ENCODE data around the gene KRT16. TPM values are rescaled to one million over a fixed set of nuclear protein-coding genes. Genes with fewer than 3 reads are reported as not detected.

The KRT16 gene
- total and polyA plus RNA-seq, 10 of the 15 experiments (the other 5 are each of a cell fraction or from before 2014, with no cell fraction given) = 0.07 TPM; not detected in 9

GRCh38 chr17:41600318-41600717 is 12.2 kb downstream of the KRT16 start:
- WGBS (ENCODE audit: insufficient coverage, insufficient replicate concordance, low lambda C conversion rate, missing lambda C conversion rate) = 15% methylated on average over 4 of the region's 4 CpGs
- Histone ChIP-seq H3K4me3 (no peak overlapping the region), H3K9me3 (replicated peaks; ENCODE audit: control insufficient read depth, insufficient read depth, low read length) (no peaks in the 10 kb centered on the region), H3K27ac (ENCODE audit: control insufficient read depth, insufficient read depth) (no peak overlapping the region), H3K9ac (ENCODE audit: control insufficient read depth, insufficient read depth, low read length) (no peak overlapping the region), H3K4me2 (ENCODE audit: control insufficient read depth, insufficient read depth) (no peak overlapping the region), H3K36me3 (ENCODE audit: control insufficient read depth in 2 of 2, insufficient read depth in 2 of 2, low read length in 1 of 2) (no peaks in the 10 kb centered on the region), H4K20me1 (ENCODE audit: control insufficient read depth, insufficient read depth) (no peaks in the 10 kb centered on the region), H3K4me1 (ENCODE audit: control insufficient read depth, insufficient read depth, low read length) (no peaks in the 10 kb centered on the region), H2AFZ (ENCODE audit: control insufficient read depth, low read depth, low read length) (no peak overlapping the region), H3K27me3 (replicated peaks in 1 of 2; ENCODE audit: control insufficient read depth in 2 of 2, insufficient read depth in 2 of 2, low read length in 1 of 2) (no peaks in the 10 kb centered on the region; a peak in 1 of 4 replicates), H3K79me2 (ENCODE audit: control insufficient read depth, insufficient read depth, low read length) (no peaks in the 10 kb centered on the region)
- ATAC-seq (no peak), FAIRE-seq (no peak), DNase-seq (ENCODE audit: low read depth, low spot score) (no peak)
- intact Hi-C loops (cut with micrococcal nuclease; ENCODE audit: unreplicated experiment) (no loop called here), in situ Hi-C loops (cut with MboI) (no loop called here)
- ChIA-PET CTCF (no interaction called here), SMC1A (ENCODE audit: uncharacterized antibody, unreplicated experiment) (interaction anchor here (1.1 kb wide), 1 partner anchor 63 kb away, joined by 3 read pairs; no protein-coding TSS in a partner anchor), RAD21 (ENCODE audit: unreplicated experiment) (no interaction called here), POLR2A (no interaction called here)
- TF ChIP-seq CHD1 (IDR thresholded peaks at IDR 0.05; ENCODE audit: low read depth, low read length) (no peak), SPI1 (IDR thresholded peaks at IDR 0.05; ENCODE audit: borderline replicate concordance, insufficient read depth, low read depth, low read length) (no peak), NFXL1 (IDR thresholded peaks at IDR 0.05; ENCODE audit: borderline replicate concordance) (no peak), MEF2B (IDR thresholded peaks at IDR 0.05; ENCODE audit: partially characterized antibody, poor library complexity, severe bottlenecking) (no peak), SKIL (IDR thresholded peaks at IDR 0.05; ENCODE audit: low read depth, poor library complexity, severe bottlenecking) (no peak), POLR2AphosphoS5 (IDR thresholded peaks at IDR 0.05; ENCODE audit: low read length) (no peak), HDAC2 (IDR thresholded peaks at IDR 0.05) (no peak), PAX8 (IDR thresholded peaks at IDR 0.05) (no peak), CUX1 (IDR thresholded peaks at IDR 0.05; ENCODE audit: insufficient replicate concordance, low read depth, low read length) (no peak), MLLT1 (IDR thresholded peaks at IDR 0.05) (no peak), RBBP5 (conservative IDR thresholded peaks at IDR 0.05) (no peak)
- BruUV-seq (replicated peaks) = no TSS peak
